H9 (cell line): ENCODE data around the gene RAF1. TPM values are rescaled to one million over a fixed set of nuclear protein-coding genes. Genes with fewer than 3 reads are reported as not detected.

Experiments used
- DNase-seq: peaks from one replicate; pipeline ENCODE4 v3.0.0-alpha.2; 2017
- H2AFZ ChIP-seq: one replicate; pipeline ENCODE4 v1.6.1; 2013; ENCODE audit warnings: mild to moderate bottlenecking, low read length, control low read depth, moderate library complexity
- H2AK5ac ChIP-seq: 2 replicates; pipeline ENCODE4 v1.6.1; 2013; ENCODE audit warnings: low read length, control low read depth, mixed read lengths; ENCODE audit not compliant: insufficient read length
- H2BK120ac ChIP-seq: one replicate; pipeline ENCODE4 v1.6.1; 2013; ENCODE audit warnings: low read depth, mild to moderate bottlenecking, low read length, control low read depth, inconsistent platforms; ENCODE audit not compliant: poor library complexity, severe bottlenecking
- H2BK12ac ChIP-seq: 2 replicates; pipeline ENCODE4 v1.6.1; 2013; ENCODE audit warnings: low read length, control low read depth, mixed read lengths, low read depth; ENCODE audit not compliant: insufficient read length
- H2BK15ac ChIP-seq: 2 replicates; pipeline ENCODE4 v1.6.1; 2013; ENCODE audit warnings: low read depth, low read length, control low read depth
- H2BK20ac ChIP-seq: one replicate; pipeline ENCODE4 v1.6.1; 2013; ENCODE audit warnings: low read depth, mild to moderate bottlenecking, low read length, control low read depth, inconsistent platforms; ENCODE audit not compliant: poor library complexity, severe bottlenecking
- H2BK5ac ChIP-seq: 2 replicates; pipeline ENCODE4 v1.6.1; 2013; ENCODE audit warnings: low read length, control low read depth, mixed read lengths; ENCODE audit not compliant: insufficient read length
- H3K14ac ChIP-seq: 2 replicates; pipeline ENCODE4 v1.6.1; 2013; ENCODE audit warnings: low read length, control low read depth; ENCODE audit not compliant: insufficient read depth
- H3K18ac ChIP-seq: 2 replicates; pipeline ENCODE4 v1.6.1; 2013; ENCODE audit warnings: low read depth, mild to moderate bottlenecking, mixed read lengths, low read length, control low read depth; ENCODE audit not compliant: insufficient read length
- H3K23ac ChIP-seq: 2 replicates; pipeline ENCODE4 v1.6.1; 2013; ENCODE audit warnings: low read length, control low read depth, mixed read lengths, low read depth; ENCODE audit not compliant: insufficient read length
- H3K23me2 ChIP-seq: 2 replicates; pipeline ENCODE4 v1.6.1; 2013; ENCODE audit warnings: low read depth, mild to moderate bottlenecking, mixed read lengths, low read length, control low read depth; ENCODE audit not compliant: insufficient read length, poor library complexity, severe bottlenecking
- H3K27ac ChIP-seq: 2 replicates; pipeline ENCODE4 v1.5.1; 2013; ENCODE audit warnings: low read length, control low read depth, mixed read lengths, low read depth; ENCODE audit not compliant: insufficient read length
- H3K27me3 ChIP-seq: 2 replicates; pipeline ENCODE4 v1.6.1; 2013; ENCODE audit warnings: low read length, control low read depth, inconsistent platforms; ENCODE audit not compliant: insufficient read depth
- H3K4ac ChIP-seq: 2 replicates; pipeline ENCODE4 v1.6.1; 2013; ENCODE audit warnings: low read depth, mild to moderate bottlenecking, control low read depth, inconsistent platforms, low read length, moderate library complexity
- H3K4me1 ChIP-seq: 2 replicates; pipeline ENCODE4 v1.6.1; 2013; ENCODE audit warnings: low read length, control low read depth, inconsistent platforms; ENCODE audit not compliant: insufficient read depth
- H3K4me2 ChIP-seq: 2 replicates; pipeline ENCODE4 v1.6.1; 2013; ENCODE audit warnings: low read length, control low read depth, mixed read lengths; ENCODE audit not compliant: insufficient read length, insufficient read depth
- H3K56ac ChIP-seq: 2 replicates; pipeline ENCODE4 v1.6.1; 2013; ENCODE audit warnings: low read depth, mild to moderate bottlenecking, mixed read lengths, low read length, control low read depth; ENCODE audit not compliant: insufficient read length
- H3K79me1 ChIP-seq: 2 replicates; pipeline ENCODE4 v1.6.1; 2013; ENCODE audit warnings: low read depth, mild to moderate bottlenecking, moderate library complexity, low read length, control low read depth, inconsistent platforms; ENCODE audit not compliant: insufficient read depth, poor library complexity, severe bottlenecking
- H3K79me2 ChIP-seq: 2 replicates; pipeline ENCODE4 v1.6.1; 2013; ENCODE audit warnings: low read length, control low read depth, inconsistent platforms; ENCODE audit not compliant: insufficient read depth
- H3K9ac ChIP-seq: 2 replicates; pipeline ENCODE4 v1.6.1; 2013; ENCODE audit warnings: low read length, control low read depth, mixed read lengths; ENCODE audit not compliant: insufficient read length; ENCODE audit errors: extremely low read depth
- H3K9me3 ChIP-seq: one replicate; pipeline ENCODE4 v1.6.1; 2013; ENCODE audit warnings: low read depth, low read length, inconsistent platforms; ENCODE audit not compliant: control insufficient read depth
- H3T11ph ChIP-seq: one replicate; pipeline ENCODE4 v1.6.1; 2013; ENCODE audit warnings: mild to moderate bottlenecking, low read length, control low read depth, inconsistent platforms
- H4K20me1 ChIP-seq: one replicate; pipeline ENCODE4 v1.6.1; 2013; ENCODE audit not compliant: control insufficient read depth, insufficient read length, insufficient read depth
- H4K5ac ChIP-seq: 2 replicates; pipeline ENCODE4 v1.6.1; 2013; ENCODE audit warnings: low read depth, mild to moderate bottlenecking, mixed read lengths, low read length, control low read depth; ENCODE audit not compliant: insufficient read length
- H4K8ac ChIP-seq: replicated peaks from 2 replicates; pipeline ENCODE4 v1.6.1; 2013; ENCODE audit warnings: low read length, control low read depth, mixed read lengths, low read depth; ENCODE audit not compliant: insufficient read length
- H4K91ac ChIP-seq: 2 replicates; pipeline ENCODE4 v1.6.1; 2013; ENCODE audit warnings: low read depth, mild to moderate bottlenecking, moderate library complexity, mixed read lengths, low read length, control low read depth; ENCODE audit not compliant: insufficient read length
- H3K27ac Mint-ChIP-seq, 3 experiments: 2 replicates in 2 of 3; 3 replicates in 1 of 3; pipeline ENCODE4 v1.8.0; 2020 to 2021; ENCODE audit warnings: mixed read lengths in 3 of 3, mild to moderate bottlenecking in 1 of 3, moderate library complexity in 1 of 3
- H3K27me3 Mint-ChIP-seq: 2 replicates; pipeline ENCODE4 v1.8.0; 2021; ENCODE audit warnings: low read depth, mild to moderate bottlenecking, moderate library complexity, mixed read lengths
- H3K36me3 Mint-ChIP-seq, 3 experiments: 2 replicates in 2 of 3; 3 replicates in 1 of 3; pipeline ENCODE4 v1.8.0; 2020 to 2021; ENCODE audit warnings: low read depth in 3 of 3, mixed read lengths in 3 of 3; ENCODE audit not compliant: insufficient read depth in 1 of 3
- H3K4me1 Mint-ChIP-seq, 2 experiments: 2 replicates each; pipeline ENCODE4 v1.8.0; 2020; ENCODE audit warnings: mixed read lengths in 2 of 2
- H3K4me3 Mint-ChIP-seq, 2 experiments: 2 replicates in 1 of 2; 3 replicates in 1 of 2; pipeline ENCODE4 v1.8.0; 2020 to 2021; ENCODE audit warnings: mild to moderate bottlenecking in 2 of 2, mixed read lengths in 2 of 2, moderate library complexity in 1 of 2
- H3K9me3 Mint-ChIP-seq, 2 experiments: 2 replicates in 1 of 2; 3 replicates in 1 of 2; pipeline ENCODE4 v1.8.0; 2020; ENCODE audit warnings: mild to moderate bottlenecking in 2 of 2, mixed read lengths in 2 of 2, moderate library complexity in 1 of 2
- CTCF ChIP-seq: fragments of 200-600 bp; sonication (generic); conservative IDR thresholded peaks from 3 replicates; pipeline ENCODE4 v1.8.0; 2021; ENCODE audit warnings: antibody characterized with exemption, mild to moderate bottlenecking
- WGBS: extraction: QIAGEN DNeasy Blood & Tissue Kit; methylation state at CpG from one replicate; pipeline ENCODE4 v1.1.7; 2013; ENCODE audit warnings: missing lambda C conversion rate, low lambda C conversion rate, mixed read lengths; ENCODE audit not compliant: insufficient read length; ENCODE audit errors: extremely low coverage; 5-methylcytosine and 5-hydroxymethylcytosine counted together
- total RNA-seq: library from RNA; stranded (reverse); gene quantifications from 2 replicates; pipeline ENCODE4 v1.2.1, GENCODE V29; 2021

Gene RAF1
- total RNA-seq, 1 experiment from 2014 or later: 112 TPM

GRCh38 chr3:12643724-12644123 is 20.2 kb downstream of the RAF1 start:
- peaks cover 0 to 6% of the 10 kb centered on the region in 2 experiments; a peak in 2 of 5 replicates for H3K9me3 Mint-ChIP-seq
- no peaks in the 10 kb centered on the region for H4K20me1 ChIP-seq
- no CpG with 5 or more reads among the region's 1 CpG for WGBS

More at GRCh38 chr3:12643724-12644123, 20.2 kb downstream of the RAF1 start:
- Histone ChIP-seq H3K4me1 (no peaks in the 10 kb centered on the region; the same call in 1 of the 2 replicates), H3T11ph (no peak overlapping the region), H3K79me1 (peaks cover 7% of the 10 kb centered on the region), H3K23me2 (no peaks in the 10 kb centered on the region), H3K9ac (no peak overlapping the region), H2BK5ac (no peak overlapping the region), H3K18ac (no peak overlapping the region), H3K4me2 (no peak overlapping the region), H3K9me3 (no peaks in the 10 kb centered on the region), H3K56ac (no peak overlapping the region), H3K27me3 (no peaks in the 10 kb centered on the region), H3K4ac (no peak overlapping the region), H2BK12ac (no peak overlapping the region), H4K8ac (no peak overlapping the region), H4K91ac (no peak overlapping the region), H2BK20ac (no peak overlapping the region), H2BK120ac (no peak overlapping the region), H3K27ac (no peak overlapping the region), H2BK15ac (no peak overlapping the region), H2AK5ac (no peak overlapping the region), H4K5ac (no peak overlapping the region), H2AFZ (no peak overlapping the region), H3K23ac (no peak overlapping the region), H3K14ac (no peak overlapping the region), H3K79me2 (peaks cover 23% of the 10 kb centered on the region; the same call in 1 of the 2 replicates)
- peaks cover 3 to 9% (median 4%) of the 10 kb centered on the region in 3 experiments; a peak in 5 of 7 replicates for H3K36me3 Mint-ChIP-seq
- no peak overlapping the region for H3K4me3 Mint-ChIP-seq
- TF ChIP-seq CTCF: no peak
- DNase-seq: no peak
- no peaks in the 10 kb centered on the region for H3K27me3 Mint-ChIP-seq
- H3K27ac Mint-ChIP-seq: no peak overlapping the region
- peaks cover 10 to 12% of the 10 kb centered on the region in 2 experiments for H3K4me1 Mint-ChIP-seq
